Prostate gland (tissue), 2 donors: ENCODE results near the gene ERG.

Experiments
- CTCF ChIP-seq, 4 experiments: fragments of 200-600 bp in 2 of 4; fragments of 450-650 bp in 2 of 4; sonication (generic) in 2 of 4; IDR thresholded peaks; 1 replicate in 3 of 4; 2 replicates in 1 of 4; pipeline ENCODE4 v1.5.1; 2016 to 2019; ENCODE audit warnings: antibody characterized with exemption in 4 of 4, mild to moderate bottlenecking in 2 of 4, moderate library complexity in 2 of 4
- POLR2A ChIP-seq: fragments of 450-650 bp; IDR thresholded peaks from one replicate; pipeline ENCODE4 v1.6.1; 2016; ENCODE audit warnings: antibody characterized with exemption, mild to moderate bottlenecking
- POLR2AphosphoS5 ChIP-seq: sonication (generic); formaldehyde crosslinking; IDR thresholded peaks from one replicate; pipeline ENCODE4 v1.6.1; 2017; ENCODE audit warnings: antibody characterized with exemption

- no peak for TF ChIP-seq POLR2A
- no peak for TF ChIP-seq CTCF (IDR thresholded peaks at IDR 0.05)
- no peak for TF ChIP-seq POLR2AphosphoS5
Observed at GRCh38 chr21:38455403-38455802, 42.9 kb downstream of the ERG start.
